Neutrophil (primary cell): ENCODE results near the gene ANAPC16.

ENCODE experiments used
- H3K27ac ChIP-seq: fragments of 200-600 bp; sonication (generic); 2 replicates; pipeline ENCODE4 v1.5.1; 2016; ENCODE audit warnings: mild to moderate bottlenecking, moderate library complexity
- H3K27me3 ChIP-seq: fragments of 200-600 bp; sonication (generic); 2 replicates; pipeline ENCODE4 v1.6.0; 2016; ENCODE audit warnings: mild to moderate bottlenecking
- H3K36me3 ChIP-seq: fragments of 200-600 bp; sonication (generic); 2 replicates; pipeline ENCODE4 v1.5.1; 2017
- H3K4me1 ChIP-seq, 2 experiments: fragments of 200-600 bp in 1 of 2; sonication (generic) in 1 of 2; 1 replicate in 1 of 2; 2 replicates in 1 of 2; pipeline versions ENCODE4 v1.5.1 to v1.6.1; 2013 to 2016; ENCODE audit warnings: low read depth in 1 of 2, low read length in 1 of 2, mild to moderate bottlenecking in 1 of 2, moderate library complexity in 1 of 2; ENCODE audit not compliant: control insufficient read depth in 1 of 2, insufficient read depth in 1 of 2
- H3K4me3 ChIP-seq, 2 experiments: fragments of 200-600 bp in 1 of 2; sonication (generic) in 1 of 2; 1 replicate in 1 of 2; 2 replicates in 1 of 2; pipeline ENCODE4 v1.5.1; 2013 to 2016; ENCODE audit warnings: low read depth in 1 of 2, low read length in 1 of 2, mild to moderate bottlenecking in 1 of 2, moderate library complexity in 1 of 2
- H3K9me3 ChIP-seq: fragments of 200-600 bp; sonication (generic); 2 replicates; pipeline ENCODE4 v1.5.1; 2016
- CTCF ChIP-seq: fragments of 200-600 bp; sonication (generic); IDR thresholded peaks from 2 replicates; pipeline ENCODE4 v1.5.1; 2016; ENCODE audit warnings: antibody characterized with exemption

Gene ANAPC16

GRCh38 chr10:72218325-72218724, 2.5 kb downstream of the ANAPC16 start:
- H3K4me3 ChIP-seq = no peak overlapping the region
- no peak for TF ChIP-seq CTCF
- H3K36me3 ChIP-seq = peaks cover 9% of the 10 kb centered on the region
- peak overlapping the region; percentile 61 for H3K27ac ChIP-seq
- H3K9me3 ChIP-seq = no peaks in the 10 kb centered on the region
- H3K4me1 ChIP-seq = peaks cover 32 to 34% of the 10 kb centered on the region in 2 experiments
- no peaks in the 10 kb centered on the region for H3K27me3 ChIP-seq

GRCh38 chr10:72218726-72219125, 2.9 kb downstream of the ANAPC16 start:
- H3K4me3 ChIP-seq = no peak overlapping the region
- H3K27me3 ChIP-seq = no peaks in the 10 kb centered on the region
- no peak for TF ChIP-seq CTCF
- H3K9me3 ChIP-seq = no peaks in the 10 kb centered on the region
- peak overlapping the region; percentile 61 for H3K27ac ChIP-seq
- H3K4me1 ChIP-seq = peaks cover 36 to 38% of the 10 kb centered on the region in 2 experiments
- peaks cover 9% of the 10 kb centered on the region for H3K36me3 ChIP-seq

GRCh38 chr10:72219235-72219814, 3.5 kb downstream of the ANAPC16 start:
- no peak for TF ChIP-seq CTCF
- peaks cover 39 to 40% of the 10 kb centered on the region in 2 experiments for H3K4me1 ChIP-seq

GRCh38 chr10:72220637-72221036, 4.8 kb downstream of the ANAPC16 start:
- no peak overlapping the region for H3K4me3 ChIP-seq
- no peaks in the 10 kb centered on the region for H3K9me3 ChIP-seq
- no peak for TF ChIP-seq CTCF
- H3K4me1 ChIP-seq = peaks cover 31 to 32% of the 10 kb centered on the region in 2 experiments
- peaks cover 25% of the 10 kb centered on the region for H3K36me3 ChIP-seq
- no peaks in the 10 kb centered on the region for H3K27me3 ChIP-seq
- no peak overlapping the region for H3K27ac ChIP-seq

More at GRCh38 chr10:72219235-72219814, 3.5 kb downstream of the ANAPC16 start:
- no peaks in the 10 kb centered on the region for H3K27me3 ChIP-seq
- H3K4me3 ChIP-seq = no peak overlapping the region
- H3K27ac ChIP-seq = peak overlapping the region; percentile 61
- H3K36me3 ChIP-seq = peaks cover 11% of the 10 kb centered on the region
- no peaks in the 10 kb centered on the region for H3K9me3 ChIP-seq

- no peak overlapping the region for H3K27ac ChIP-seq
- peaks cover 31 to 32% of the 10 kb centered on the region in 2 experiments for H3K4me1 ChIP-seq
- no peak for TF ChIP-seq CTCF
- H3K36me3 ChIP-seq = peaks cover 25% of the 10 kb centered on the region
- no peaks in the 10 kb centered on the region for H3K9me3 ChIP-seq
- H3K4me3 ChIP-seq = no peak overlapping the region
- no peaks in the 10 kb centered on the region for H3K27me3 ChIP-seq
Observed at GRCh38 chr10:72221278-72221677, 5.5 kb downstream of the ANAPC16 start.
